Pons (tissue), 1 donor: Measurements from ENCODE around the gene PARVB.
"Not testable (repeated sequence)": the region's sequence is repeated elsewhere in the genome, so short reads cannot be mapped to it uniquely, and the experiment has no call there.

Experiments
- DNase-seq: peaks from one replicate; pipeline ENCODE4 v3.0.0-alpha.2; 2016; ENCODE audit warnings: low spot score

Gene PARVB

DNA sequence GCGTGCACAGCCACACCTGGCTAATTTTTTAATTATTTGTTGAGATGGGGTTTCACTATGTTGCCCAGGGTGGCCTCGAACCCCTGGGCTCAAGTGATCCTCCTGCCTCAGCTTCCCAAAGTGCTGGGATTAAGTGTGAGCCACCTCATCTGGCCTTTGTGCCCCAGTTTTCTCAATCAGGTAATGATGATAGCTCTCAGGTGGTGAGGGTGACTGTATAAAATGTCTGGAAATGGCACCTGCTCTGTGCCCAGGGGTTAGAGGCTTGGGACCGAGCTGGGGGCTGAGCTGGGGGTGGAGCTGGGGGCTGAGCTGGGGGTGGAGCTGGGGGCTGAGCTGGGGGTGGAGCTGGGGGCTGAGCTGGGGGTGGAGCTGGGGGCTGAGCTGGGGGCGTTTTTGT lies 32.5 kb downstream of the PARVB start:
- not testable (repeated sequence) for DNase-seq

DNA sequence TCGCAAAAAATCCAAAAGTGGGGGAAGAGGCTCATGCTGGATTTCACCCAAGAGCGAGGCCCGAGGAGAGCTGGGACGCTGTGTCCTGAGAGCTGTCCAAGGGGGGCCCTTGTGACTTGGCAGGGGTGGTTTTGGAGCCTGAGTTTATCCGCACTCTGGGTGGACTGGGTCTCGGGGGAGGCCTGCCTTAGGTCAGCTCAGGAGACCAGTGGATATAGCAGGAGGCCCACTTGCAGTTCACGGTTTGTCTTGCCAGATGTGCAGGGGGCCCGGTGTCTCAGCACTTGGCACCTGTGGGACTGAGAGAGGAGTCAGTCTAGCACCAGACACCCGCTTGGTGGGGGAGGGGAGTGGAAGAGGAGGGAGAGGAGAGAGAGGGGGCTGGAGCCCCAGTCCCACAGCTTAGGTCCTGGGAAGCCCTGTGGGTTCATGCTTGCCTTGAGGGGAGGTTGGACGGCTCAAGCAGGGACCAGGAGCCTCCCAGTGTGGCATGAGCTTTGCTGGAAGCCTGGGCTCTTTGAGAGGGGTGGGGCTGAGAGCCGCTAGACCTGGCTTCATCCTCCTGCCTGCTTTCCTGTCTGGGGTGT lies 33.4 kb downstream of the PARVB start:
- no peak for DNase-seq

DNA sequence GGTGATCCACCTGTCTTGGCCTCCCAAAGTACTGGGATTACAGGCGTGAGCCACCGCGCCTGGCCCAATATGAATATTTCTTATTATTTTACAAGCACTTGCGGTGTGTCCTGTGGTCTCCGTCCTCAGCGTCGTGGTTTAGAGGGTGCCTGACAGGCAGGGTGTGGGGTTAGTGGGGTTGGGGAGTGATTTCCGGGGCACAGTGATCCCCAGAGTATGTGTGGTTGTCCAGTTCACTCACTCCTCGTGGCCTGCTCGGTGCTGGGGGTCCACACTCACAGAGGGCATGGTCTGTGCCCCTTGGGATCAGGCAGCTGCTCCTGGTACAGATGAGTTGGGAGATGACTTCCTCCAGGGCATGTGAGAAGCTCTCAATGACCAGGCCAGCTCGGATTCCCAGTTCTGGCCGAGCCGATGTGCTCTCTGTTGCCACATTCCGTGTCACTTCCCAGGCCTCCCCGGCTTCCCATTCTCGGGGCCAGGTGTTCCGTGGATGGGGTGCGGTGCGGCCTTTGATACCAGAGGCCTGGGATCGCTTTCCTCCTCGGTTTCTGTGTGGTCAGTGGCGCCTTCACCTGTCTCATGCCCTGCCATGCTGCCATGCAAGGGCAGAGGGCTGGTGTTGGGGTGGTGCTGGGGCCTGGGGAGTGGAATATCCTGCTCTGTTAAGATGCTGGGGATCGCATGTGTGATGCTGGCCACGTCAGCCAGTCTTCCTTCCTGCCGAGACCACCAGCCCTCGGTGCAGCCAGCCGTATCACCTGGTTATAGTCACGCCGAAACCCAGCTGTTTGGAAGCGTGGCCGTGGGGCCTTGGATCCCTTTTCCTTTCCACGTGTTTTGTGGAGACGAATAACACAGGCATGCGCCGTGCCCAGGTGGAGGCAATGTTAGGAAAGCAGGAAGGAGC lies 39.6 kb downstream of the PARVB start:
- no peak for DNase-seq

DNA sequence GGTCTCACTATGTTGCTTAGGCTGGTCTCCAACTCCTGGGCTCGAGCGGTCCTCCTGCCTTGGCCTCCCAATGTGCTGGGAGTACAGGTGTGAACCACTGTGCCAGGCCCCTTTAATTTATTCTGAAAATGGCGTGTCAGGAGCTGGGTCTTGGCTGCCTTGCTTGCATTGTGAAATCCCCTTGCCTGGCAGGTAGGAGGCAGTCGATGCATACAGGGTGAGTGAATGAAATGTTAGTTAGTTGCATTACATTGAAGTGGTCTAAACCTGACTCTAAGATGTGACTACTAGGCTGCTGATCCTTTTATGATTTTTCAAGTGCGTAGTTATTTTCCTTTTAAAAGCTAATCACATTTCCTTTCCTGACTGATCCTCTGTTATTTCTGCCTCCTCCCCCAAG lies 42.9 kb downstream of the PARVB start:
- no peak for DNase-seq

DNA sequence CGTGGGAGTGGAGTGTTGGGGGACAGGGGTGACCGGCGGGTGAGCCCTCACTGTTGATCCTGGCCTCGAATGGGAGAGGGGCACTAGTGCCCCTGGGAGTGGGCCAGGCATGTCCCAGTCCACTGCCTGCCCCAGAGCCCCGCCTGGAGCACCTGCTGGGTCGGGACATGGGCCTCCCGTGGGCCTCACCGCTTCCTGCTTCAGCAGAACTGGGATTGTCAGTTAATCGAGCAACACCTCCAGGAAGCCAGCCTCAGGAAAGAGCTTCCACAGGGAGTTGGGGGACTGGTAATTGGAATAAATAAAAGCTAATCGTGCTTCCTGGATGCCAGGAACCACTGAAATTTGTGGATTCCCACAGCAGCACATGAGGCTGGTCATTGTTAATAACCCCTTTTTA lies 43.8 kb downstream of the PARVB start:
- DNase-seq: no peak

DNA sequence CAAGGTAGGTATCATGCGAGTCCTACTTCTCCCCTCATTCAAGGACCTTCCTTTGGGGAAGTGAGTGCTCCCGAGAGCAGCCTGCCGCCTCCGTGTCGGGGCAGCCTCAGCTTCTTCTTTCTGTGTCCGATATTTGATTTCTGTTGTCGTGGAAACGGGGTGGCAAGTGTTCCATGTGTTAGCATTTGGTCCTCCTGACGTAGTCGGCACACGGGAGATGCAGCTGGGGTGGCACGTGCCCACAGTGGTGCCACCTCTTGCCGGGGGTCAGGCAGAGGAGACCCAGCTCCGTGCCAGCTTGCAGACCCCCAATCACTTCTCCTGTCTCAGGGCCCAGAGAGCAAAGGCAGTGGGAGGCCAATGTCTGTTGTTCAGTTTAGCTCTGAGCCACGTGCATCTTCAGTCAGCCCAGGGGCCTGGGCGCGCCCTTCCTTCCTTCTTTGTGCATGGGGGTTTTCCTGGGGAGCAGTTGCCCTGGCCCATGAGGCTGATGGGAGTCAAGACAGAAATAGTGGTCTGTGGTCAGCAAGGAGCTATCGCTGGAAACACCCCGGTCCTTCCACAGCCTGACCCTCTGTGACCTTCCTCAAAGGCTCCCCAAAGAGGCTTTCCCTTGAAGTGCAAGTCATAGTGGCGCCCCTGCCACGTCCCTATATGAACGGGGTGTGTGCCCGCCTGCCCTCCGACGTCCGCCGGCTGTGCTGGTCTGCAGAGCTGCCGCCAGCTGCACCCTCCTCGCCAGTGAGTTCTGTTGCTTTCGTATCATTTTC lies 44.5 kb downstream of the PARVB start:
- DNase-seq: peak; percentile 59

DNA sequence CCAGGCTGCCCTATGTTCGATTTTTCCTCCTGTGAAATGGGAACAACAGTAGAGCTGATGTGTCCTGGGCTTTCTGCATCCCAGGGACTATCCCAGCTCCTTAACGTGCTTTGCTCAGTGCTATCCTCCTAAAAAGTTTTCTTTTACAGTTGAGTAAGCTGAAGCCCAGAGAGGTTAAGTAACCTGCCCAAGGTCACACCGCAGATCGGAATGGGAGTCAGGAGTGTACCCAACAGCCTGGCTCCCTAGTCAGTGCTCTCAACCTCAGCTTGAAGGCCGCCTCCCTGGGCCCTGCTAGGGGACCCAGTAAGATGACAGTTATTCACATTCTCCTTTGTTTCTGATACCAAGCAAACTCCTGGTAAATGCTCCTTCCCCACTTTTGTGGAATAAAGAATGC lies 45.9 kb downstream of the PARVB start:
- no peak for DNase-seq

DNA sequence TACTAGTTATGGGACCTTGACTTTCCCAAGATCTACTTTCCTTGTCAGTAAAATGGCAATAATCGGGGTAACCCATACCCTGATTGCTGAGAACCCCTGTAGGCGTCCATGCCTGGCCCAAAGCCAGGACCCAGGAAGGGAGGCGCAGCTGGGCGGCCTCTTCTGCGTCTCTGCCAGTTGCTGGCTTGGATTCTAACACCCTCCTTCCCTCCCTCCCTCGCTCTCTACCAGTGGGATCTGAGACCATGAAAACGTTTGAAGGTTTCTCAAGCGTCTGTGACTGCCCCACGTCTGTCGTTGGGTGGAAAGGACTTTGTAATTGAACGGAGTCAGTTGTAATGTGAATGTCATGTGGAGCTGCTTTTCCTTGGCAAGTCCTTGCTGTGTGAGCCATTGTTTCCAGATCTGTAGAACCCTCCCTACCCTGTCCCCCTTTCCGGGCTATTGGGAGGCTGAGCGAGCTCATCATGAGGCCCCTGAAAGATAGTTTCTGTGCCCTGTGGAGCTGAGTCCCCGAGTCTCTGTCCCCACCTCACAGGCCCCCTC lies 47.8 kb downstream of the PARVB start:
- DNase-seq: no peak

DNA sequence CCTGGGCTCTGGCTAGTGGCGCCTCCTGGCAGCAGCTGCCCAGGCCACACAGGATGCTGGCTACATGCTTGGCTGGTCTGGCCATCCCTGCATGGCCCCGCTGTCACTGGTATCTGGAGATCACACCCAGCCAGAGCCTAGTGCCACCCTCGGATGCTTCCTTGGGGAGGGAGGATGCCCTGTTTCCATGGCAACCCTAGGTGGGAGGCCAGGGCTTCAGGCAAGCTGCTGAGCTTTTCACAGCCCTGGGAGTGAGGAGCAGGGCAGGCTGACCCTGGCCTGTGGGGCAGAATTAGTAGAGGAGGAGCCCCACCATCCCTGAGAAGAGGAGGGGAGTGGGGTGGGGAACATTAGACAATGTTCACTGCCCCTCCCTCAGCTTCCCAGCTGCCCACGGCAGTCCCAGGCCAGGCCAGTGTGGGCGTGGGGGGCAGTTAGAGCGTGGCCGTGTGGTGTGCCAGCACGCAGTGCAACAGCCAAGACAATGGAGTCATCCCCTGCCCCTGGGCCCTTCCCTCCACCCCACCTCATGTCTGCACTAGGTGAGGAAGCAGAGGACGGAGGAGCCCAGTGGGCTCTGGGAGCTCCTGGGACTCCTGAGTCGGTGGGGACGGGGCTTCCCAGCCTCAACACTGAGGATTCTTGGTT lies 50.4 kb downstream of the PARVB start:
- no peak for DNase-seq

DNA sequence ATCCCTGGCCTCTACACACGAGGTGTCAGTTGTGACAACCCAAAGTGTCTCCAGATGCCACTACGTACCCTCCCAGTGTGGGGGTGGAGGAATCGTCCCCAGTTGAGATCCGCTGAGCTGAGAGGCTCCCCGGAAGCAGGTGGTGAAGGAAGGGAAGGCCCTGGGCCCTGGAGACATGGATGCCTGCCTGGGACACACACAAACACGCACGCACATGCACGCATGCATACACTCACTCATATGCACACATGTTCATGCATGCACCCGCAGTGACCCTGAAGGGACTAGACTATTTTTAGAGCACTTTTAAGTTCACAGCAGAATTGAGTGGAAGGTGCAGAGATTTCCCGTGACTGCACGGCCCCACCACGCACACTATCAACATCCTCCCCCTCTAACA lies 50.9 kb downstream of the PARVB start:
- no peak for DNase-seq

DNA sequence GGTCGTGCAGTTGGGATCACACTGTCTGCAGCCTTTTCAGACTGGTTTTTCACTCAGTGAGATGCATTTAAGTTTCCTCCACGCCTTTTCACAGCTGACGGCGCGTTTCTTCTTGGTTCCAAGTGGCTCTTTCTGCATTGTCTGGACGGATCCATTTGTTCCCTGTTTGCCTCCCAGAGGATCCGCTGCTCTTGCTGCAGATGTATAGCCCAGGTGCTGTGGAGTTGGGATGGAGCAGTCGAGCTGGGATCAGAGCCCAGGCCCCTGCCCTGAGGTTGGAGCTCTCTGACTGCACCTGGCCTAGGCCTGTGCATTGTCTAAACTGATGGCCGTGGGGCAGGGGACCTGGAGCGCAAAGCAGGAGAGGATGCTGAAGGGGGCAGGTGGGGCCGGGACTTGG lies 51.6 kb downstream of the PARVB start:
- no peak for DNase-seq

DNA sequence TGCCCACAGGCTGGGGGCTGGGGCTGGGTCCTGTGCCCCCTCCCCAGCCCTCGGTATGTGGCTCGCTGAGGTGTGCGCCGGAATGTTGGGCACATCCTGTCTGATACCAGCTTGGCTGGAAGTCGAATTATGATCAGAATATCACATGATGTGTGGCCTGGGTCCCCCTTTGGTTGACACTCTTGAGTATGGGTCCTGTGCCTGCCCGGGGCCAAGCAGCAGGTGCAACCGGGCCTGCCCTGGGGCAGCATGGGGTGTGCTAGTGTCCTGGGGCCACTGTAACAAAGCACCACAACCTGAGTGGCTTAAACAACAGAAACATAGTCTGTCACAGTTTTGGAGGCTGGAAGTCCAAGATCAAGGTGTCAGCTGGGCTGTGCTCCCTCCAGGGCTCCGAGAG lies 52.7 kb downstream of the PARVB start:
- no peak for DNase-seq

DNA sequence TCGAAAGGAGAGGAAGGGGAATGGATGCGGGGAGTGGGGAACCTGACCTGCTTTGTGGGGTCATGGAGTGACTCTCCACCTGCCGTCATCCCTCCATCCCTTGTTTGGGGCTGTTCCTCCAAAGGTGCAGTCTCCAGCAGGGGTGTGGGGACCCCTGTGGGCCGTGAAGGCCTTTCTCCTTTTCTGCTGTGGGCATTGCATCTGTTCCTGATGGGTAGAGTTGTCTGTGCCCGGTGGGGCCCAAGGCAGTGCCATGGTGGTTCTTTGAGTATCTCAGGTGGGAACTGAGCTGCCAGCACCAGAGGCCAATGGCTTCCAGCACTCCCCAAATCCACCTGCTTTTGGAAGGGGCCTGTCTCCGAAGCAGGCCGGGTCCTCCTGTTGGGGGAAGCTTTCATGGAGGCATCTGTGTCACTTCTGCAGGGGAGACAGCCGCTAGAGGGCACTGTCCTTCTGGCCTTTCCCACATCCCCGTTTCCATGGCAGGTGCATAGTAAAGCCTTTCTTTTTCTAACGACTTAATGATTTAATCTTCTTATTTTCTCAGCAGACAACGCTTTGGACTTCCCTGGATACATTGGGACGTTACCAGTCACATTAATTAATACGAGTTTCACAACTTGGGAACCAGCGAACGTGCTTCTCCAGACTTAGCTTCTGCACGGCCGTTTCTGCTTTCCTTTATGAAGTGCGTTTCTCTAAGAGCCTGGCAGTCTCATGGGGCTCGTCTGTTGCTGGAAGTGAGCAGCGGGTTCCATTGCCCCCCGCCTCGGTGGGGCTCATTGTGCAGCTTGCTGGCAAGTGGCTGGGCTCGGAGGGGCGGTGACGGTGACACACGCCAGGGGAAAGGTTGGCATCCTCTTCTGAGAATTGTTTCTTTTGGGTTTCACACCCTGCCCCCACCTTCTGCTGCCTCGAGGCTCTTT lies 57.1 kb downstream of the PARVB start:
- peak; percentile 74 for DNase-seq

DNA sequence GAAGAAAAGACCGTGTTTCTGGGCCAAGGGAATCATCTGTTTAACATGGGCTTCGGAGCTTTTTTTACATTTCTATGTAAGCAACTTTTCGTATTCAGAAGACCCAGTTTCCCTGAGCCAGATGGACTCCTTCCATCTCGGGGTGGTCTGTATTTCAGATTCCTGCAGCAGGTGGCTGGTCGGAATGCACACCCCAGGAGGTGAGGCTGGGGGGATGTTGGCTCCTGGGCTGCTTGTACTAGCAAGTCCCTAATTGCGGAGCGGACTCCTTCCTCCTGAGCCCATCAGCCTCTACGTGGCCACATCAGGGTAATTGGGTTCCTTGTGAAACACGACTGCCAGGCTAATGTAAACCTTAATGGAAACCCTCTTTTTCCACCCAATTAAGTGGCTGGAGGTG lies 58.7 kb downstream of the PARVB start:
- DNase-seq: no peak

DNA sequence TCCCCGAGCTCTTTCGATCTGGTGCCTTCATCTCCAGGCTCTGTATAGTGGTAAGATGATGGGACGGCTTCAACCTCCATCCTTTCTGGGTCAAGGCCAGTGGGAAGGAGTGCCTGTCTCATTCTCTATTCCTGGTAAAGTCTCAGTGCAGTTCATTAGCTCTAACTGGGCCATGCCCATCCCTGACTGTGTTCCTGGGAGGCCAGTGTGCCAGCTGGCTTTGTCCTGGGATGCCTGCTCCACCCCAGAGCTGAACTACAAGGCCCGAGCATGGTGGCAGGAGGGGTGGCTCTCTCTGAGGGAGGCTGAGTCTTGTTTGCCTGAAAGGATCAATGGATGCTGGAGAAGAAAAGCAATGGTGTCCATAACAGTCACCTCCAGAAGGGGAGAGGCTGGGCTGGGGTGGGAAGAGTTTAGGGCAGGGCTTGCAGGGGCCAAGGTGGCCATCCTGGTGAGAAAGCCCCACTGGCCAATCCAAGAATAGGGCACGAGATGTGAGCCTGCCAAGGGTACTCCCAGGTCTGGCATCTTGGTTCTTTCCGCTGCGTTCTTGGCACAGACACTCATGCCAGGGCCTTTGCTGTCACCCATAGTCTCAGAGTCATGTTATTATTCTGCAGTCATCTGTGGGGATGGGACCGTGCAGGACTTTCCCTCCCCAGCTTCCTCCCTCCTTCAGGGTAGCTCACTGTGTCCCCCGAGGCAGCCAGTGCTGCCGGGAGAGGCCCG lies 60.1 kb downstream of the PARVB start:
- no peak for DNase-seq

DNA sequence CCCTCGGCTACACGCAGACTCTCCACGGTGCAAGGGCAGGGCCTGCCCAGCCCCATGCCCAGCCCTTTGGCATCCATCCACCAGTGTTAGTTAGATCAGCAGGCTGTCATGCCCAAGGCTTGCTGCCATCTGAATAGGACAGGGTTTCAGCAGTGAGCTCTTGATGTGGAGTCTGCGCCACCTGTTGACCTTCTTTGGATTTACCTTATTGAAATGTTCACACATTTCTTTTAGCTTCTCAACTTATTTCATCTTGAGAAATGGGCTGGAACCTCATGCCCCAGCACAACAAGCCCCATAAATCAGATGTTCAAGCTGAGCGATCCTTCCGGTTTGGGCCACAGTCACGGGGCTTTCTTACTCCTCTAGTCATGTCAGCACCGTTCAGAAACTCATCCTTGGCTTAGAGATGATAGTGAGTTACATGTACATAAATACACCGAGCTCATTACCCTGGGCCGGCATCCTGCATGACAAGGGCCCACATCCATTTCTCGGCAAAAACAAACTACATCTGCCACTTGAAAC lies 61.7 kb downstream of the PARVB start:
- no peak for DNase-seq

DNA sequence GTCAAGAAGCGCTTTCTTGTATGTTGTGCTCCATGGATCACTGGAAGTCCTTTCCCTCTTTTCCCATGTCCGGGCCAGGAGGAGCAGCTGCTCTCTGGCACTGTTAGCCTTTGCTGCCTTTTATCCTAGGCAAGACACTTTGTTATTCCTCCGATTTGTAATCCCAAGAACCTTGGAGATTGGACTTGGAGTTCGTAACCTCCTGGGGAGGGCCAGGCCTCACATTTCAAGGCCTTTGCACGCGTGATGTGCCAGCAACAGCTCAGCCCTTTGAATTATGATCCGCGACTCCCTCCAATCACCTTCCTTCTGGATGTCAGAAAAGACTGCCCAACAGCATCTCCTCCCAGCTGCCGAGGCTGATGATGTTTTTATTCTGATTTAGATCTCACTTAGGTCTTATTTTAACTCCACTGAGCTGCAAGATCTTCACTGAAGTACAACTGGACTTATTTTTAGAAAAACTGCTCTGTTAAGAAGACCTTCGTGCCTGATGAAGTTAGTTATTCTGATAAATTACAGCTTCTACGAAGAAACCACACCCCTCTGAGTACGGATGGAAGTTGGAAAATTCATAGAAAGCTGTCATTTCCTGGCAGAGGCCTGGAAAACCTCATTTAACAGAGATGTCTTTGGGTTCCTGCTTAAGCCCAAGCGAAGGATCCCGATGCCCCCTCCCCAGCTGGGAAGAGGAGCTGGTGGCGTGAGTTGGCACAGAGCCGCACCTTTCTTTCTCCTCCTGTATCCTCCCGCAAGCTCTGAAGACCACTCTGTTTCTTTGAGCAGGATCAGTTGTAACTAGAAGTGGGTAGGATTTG lies 62.4 kb downstream of the PARVB start:
- no peak for DNase-seq

DNA sequence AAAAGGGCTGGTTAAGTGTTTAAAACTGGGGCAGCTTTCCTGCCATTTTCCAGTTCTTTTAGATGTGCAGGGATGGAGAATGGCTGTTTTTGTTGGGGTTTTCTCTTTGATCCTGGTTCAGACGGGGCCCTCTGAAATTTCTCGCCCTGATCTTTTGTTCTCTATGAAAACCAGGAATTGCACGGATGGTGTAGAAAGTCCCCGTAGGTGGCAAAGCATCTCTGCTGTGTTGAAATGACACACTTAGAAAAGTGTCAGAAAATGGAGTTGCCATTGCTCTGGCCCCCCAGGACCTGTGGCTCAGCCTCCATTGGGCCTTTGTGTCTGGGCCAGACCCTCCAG lies 63.0 kb downstream of the PARVB start:
- no peak for DNase-seq

DNA sequence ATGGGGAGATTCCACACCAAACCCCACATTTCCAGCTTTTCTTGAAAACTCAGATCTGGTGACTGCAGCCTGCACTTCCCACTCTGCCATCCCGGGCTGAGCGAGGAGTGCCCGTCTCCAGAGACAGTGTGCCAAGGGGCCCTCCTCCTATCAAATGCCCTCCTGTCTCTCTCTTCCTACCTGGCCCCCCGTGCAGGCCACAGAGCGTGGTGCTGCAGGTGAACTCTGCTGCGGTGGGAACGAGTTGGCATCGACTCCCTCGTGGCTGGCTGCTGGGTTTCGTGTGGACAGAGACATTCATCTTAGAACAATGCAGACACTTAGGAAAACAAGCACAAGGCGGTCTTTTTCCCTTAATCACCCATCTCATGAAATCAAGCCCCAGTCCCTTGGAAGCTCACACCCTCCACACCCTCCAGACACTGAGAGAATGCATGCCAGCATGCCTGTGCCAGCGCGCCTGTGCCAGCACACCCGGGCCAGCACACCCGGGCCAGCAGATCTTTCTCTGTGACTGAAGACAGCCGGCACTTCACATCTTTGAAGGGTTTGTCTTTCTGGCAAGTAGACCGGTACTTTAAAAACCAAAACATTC lies 65.0 kb downstream of the PARVB start:
- peak; percentile 20 for DNase-seq
